Measurements from ENCODE around the gene SLC9A8. TPM values are rescaled to one million over a fixed set of nuclear protein-coding genes. Genes with fewer than 3 reads are reported as not detected.

The SLC9A8 gene
- total and polyA plus RNA-seq, 2 of the 4 experiments (the other 2 are of a cell fraction) = 4.1 to 5.0 TPM

- Histone ChIP-seq H3K4me2 (ENCODE audit: low read depth, low read length) (no peak overlapping the region), H3K27me3 (ENCODE audit: control insufficient read depth, insufficient read depth, low read length) (no peaks in the 10 kb centered on the region), H3K18ac (ENCODE audit: low read depth, low read length) (no peak overlapping the region), H2BK20ac (ENCODE audit: low read depth, low read length) (no peak overlapping the region), H3K9me1 (ENCODE audit: insufficient read depth, low read length) (no peaks in the 10 kb centered on the region), H3K23ac (ENCODE audit: low read depth, low read length) (no peak overlapping the region), H3K4ac (ENCODE audit: low read depth, low read length) (no peak overlapping the region), H3K14ac (replicated peaks; ENCODE audit: low read depth, low read length) (no peak overlapping the region), H4K8ac (ENCODE audit: low read depth in 2 of 2, low read length in 2 of 2) (no peak overlapping the region), H2AK9ac (replicated peaks; ENCODE audit: low read depth, low read length, poor library complexity) (no peak overlapping the region), H2AFZ (replicated peaks; ENCODE audit: low read length, poor library complexity) (no peak overlapping the region), H3K9me3 (ENCODE audit: control insufficient read depth, insufficient read depth, low read length) (no peaks in the 10 kb centered on the region), H3K27ac (ENCODE audit: insufficient read depth, low read length) (no peak overlapping the region), H3K4me1 (ENCODE audit: control insufficient read depth, insufficient read depth, low read length) (peaks cover 7% of the 10 kb centered on the region), H3K56ac (ENCODE audit: extremely low read depth, insufficient read depth, low read length) (no peak overlapping the region), H3K9ac (ENCODE audit: low read depth, low read length) (no peak overlapping the region), H3K36me3 (ENCODE audit: control insufficient read depth, insufficient read depth, low read length) (peaks cover 34% of the 10 kb centered on the region), H2BK120ac (ENCODE audit: low read depth, low read length) (no peak overlapping the region), H2BK15ac (ENCODE audit: low read depth, low read length) (no peak overlapping the region), H4K5ac (ENCODE audit: low read depth, low read length) (no peak overlapping the region), H4K91ac (ENCODE audit: insufficient read depth, low read depth, low read length) (no peak overlapping the region), H2AK5ac (ENCODE audit: low read depth, low read length) (no peak overlapping the region), H3K79me1 (ENCODE audit: low read depth in 1 of 2, low read length in 2 of 2) (peaks cover 0 to 4% of the 10 kb centered on the region in 2 experiments; a peak in 1 of 4 replicates), H3K4me3 (ENCODE audit: insufficient read depth, low read depth, low read length) (no peak overlapping the region), H2BK5ac (ENCODE audit: low read depth, low read length, poor library complexity, severe bottlenecking) (no peak overlapping the region), H4K20me1 (ENCODE audit: insufficient read depth, low read length) (no peaks in the 10 kb centered on the region)
- POLR2A ChIA-PET (ENCODE audit: unreplicated experiment) = no interaction called here
- DNase-seq = no peak
- dilution Hi-C loops (cut with HindIII; ENCODE audit: low sequenced_read_pairs, unreplicated experiment) = no loop called here
- CTCF ChIA-PET = interaction anchor here (0.6 to 0.7 kb wide), 2 partner anchors 175 to 1211 kb away, joined by 5 read pairs; no protein-coding TSS in a partner anchor
- no CpG with 5 or more reads among the region's 15 CpGs for WGBS, 2 experiments (ENCODE audit: extremely low coverage in 2 of 2, insufficient read length in 1 of 2)
- no peak for ATAC-seq (ENCODE audit: low read depth)
- in situ Hi-C loops (cut with MboI; ENCODE audit: low sequenced_read_pairs) = no loop called here
- TF ChIP-seq CEBPB (IDR thresholded peaks at IDR 0.05; ENCODE audit: low read depth, low read length) = no peak
- no peak for TF ChIP-seq SMC3 (IDR thresholded peaks at IDR 0.05; ENCODE audit: low read depth, low read length)
- no peak for TF ChIP-seq POLR2A (IDR thresholded peaks at IDR 0.05; ENCODE audit: low read depth, low read length)
- TF ChIP-seq NFE2L2 (IDR thresholded peaks at IDR 0.05; ENCODE audit: low read depth, low read length) = no peak
- no peak for TF ChIP-seq BHLHE40 (IDR thresholded peaks at IDR 0.05; ENCODE audit: low read depth, low read length)
- no peak for TF ChIP-seq RFX5 (IDR thresholded peaks at IDR 0.05; ENCODE audit: low read depth, low read length)
- TF ChIP-seq CHD1 (IDR thresholded peaks at IDR 0.05; ENCODE audit: low read depth, low read length) = no peak
- no peak for TF ChIP-seq CTCF (conservative IDR thresholded peaks at IDR 0.05; ENCODE audit: low read depth, low read length)
- TF ChIP-seq ELK1 (IDR thresholded peaks at IDR 0.05; ENCODE audit: borderline replicate concordance, low read depth, low read length) = no peak
- TF ChIP-seq, protein P1, sequence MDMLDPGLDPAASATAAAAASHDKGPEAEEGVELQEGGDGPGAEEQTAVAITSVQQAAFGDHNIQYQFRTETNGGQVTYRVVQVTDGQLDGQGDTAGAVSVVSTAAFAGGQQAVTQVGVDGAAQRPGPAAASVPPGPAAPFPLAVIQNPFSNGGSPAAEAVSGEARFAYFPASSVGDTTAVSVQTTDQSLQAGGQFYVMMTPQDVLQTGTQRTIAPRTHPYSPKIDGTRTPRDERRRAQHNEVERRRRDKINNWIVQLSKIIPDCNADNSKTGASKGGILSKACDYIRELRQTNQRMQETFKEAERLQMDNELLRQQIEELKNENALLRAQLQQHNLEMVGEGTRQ (IDR thresholded peaks at IDR 0.05; ENCODE audit: low read depth, low read length) = no peak
- no peak for TF ChIP-seq FOS (IDR thresholded peaks at IDR 0.05; ENCODE audit: low read depth, low read length)
- TF ChIP-seq RCOR1 (IDR thresholded peaks at IDR 0.05; ENCODE audit: insufficient replicate concordance, low read length) = no peak
- no peak for TF ChIP-seq MAFK (IDR thresholded peaks at IDR 0.05; ENCODE audit: low read depth, low read length)
- no peak for TF ChIP-seq RAD21 (IDR thresholded peaks at IDR 0.05; ENCODE audit: low read length)
- TF ChIP-seq MXI1 (IDR thresholded peaks at IDR 0.05; ENCODE audit: borderline replicate concordance, low read depth, low read length) = no peak
- TF ChIP-seq MAZ (IDR thresholded peaks at IDR 0.05; ENCODE audit: borderline replicate concordance, low read depth, low read length) = no peak
- intact Hi-C loops (cut with micrococcal nuclease) = no loop called here
- BruUV-seq (replicated peaks) = no TSS peak
These were observed 68.3 kb downstream of the SLC9A8 start for GRCh38 chr20:49880724-49881445.
